Measurements from ENCODE around the gene SERPINB12.

Gene SERPINB12

DNA sequence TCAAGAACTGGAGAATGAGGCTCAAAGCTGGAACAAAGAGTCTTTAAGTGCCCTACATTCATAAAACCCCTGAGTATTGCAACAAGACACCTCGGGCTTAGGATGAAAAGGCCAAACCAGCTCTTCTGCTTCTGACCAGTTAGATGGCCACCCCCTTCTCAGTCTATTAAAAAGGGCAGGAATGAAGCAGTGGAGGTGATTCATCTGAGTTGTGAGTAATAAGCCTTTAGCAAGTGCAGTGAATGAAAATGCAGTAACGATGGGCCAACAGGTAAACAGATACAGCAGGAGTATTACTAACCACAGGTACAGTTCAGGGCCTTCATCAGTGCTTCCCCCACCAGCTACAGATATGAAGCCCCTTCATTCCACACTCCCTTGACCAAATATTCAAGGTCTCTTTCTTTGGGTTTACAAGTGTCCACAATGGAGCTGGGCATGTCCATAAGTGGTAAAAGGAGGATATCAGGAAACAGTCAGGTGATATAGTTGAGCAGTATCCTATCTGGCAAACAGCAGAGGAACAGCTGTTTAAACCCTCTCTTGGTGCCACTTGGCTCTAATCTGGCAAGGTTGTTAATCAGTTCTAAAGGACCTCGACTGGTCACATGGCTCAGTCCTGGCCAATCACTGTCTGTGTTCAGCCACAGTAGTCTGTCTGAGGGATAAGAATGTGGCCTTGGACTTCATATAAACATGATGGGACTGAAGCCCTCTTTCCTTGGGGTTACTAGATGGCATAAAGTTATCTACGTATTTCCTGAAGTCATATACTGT, 62.8 kb downstream of the SERPINB12 start:
- DNase-seq: no peak

DNA sequence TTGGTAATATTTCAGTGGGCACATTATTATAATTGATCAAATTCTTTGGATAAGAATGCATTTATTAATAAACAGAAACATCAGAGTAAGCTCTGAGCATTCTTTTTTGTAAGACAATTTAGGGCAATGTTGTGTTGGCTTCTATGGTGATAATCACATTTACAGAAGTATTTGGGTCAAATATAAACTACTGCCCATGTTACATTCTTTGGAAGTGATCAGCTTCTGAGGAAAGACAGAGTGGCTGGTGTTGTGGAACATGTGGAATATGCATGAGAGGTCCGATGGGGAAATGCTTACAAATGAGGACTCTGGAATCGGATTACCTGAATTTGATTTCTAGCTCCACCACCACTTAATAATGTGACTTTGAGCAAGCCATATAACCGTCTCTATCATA, 64.4 kb downstream of the SERPINB12 start:
- no peak for DNase-seq

DNA sequence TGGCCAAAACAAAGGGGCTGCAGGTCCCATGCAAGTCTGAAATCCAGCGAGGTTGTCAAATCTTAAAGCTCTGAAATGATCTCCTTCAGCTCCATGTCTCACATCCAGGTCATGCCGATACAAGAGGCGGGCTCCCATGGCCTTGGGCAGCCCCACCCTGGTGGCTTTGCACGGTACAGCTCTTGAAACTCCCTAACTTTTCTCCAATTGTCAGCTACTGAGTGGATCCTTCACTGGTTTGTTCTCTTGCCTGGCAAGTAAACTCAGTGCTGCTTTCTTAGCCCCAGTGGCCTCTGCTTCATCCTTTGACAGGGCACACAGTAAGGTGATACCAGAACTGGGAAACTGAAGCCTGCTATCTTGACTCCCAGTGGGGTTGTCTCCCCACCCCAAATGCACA, 71.3 kb downstream of the SERPINB12 start:
- DNase-seq: no peak

DNA sequence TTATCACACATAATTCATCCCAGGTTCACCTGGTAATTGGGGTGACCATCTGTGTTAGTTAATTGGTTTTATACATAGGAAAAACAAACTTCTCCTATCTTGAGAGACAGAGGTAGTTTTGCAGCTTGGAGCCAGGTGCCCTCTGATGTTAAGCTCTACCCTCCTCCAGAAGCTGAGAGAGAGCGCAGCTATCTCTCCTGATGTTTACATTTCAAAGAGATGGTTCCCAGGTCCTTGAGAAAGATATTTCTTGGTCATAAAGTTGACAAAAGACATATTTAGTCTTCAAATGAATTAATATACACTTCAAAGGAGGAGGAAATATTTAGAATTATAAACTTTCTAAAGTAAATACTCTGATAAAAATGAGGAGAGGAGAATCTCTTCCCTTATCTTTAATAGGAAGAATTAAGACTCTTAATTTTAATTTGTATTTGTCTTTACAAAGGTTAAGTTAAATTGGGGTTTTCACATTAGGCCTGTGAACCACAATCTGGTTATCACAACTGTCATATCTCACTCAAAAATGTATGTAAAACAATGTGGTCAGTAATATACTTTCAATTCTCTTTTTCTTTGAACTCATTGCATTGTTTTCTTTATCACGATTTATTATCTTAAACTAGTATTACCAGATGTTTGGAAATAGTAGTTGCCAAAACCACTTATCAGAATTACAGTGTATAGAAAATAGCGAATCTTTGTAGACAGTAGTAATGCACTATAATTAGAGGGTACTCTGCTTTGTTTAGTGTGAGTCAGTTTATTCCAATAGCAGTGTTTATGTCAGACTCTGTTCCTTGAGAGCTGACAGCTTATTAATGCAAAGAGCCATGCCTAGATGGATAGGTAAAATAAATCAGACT, 75.1 kb downstream of the SERPINB12 start:
- DNase-seq: no peak

DNA sequence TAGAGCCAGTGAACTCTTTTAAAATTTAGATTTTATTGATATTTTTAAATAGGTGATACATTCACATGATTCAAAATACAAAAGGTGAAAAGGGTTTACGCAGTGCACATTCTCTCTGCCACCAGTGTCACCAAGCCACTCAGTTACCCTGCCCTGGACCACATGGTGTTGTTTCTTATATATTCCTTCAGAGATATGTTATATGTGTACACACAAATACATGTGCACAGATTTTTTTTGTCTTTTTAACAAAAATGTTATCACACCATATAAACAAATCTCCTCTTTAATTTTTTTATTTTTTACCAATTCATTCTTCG, 75.7 kb downstream of the SERPINB12 start:
- no peak for DNase-seq
